ENCODE measurements around the gene ARF3. TPM values are rescaled to one million over a fixed set of nuclear protein-coding genes. Genes with fewer than 3 reads are reported as not detected.
A peak's percentile ranks its signal among the peaks of the same experiment; 100 is the strongest.

The ARF3 gene
- total and polyA plus RNA-seq, 2 of the 13 experiments (the other 11 are each of a cell fraction or from before 2014, with no cell fraction given): 53.8 to 57.9 TPM

DNA sequence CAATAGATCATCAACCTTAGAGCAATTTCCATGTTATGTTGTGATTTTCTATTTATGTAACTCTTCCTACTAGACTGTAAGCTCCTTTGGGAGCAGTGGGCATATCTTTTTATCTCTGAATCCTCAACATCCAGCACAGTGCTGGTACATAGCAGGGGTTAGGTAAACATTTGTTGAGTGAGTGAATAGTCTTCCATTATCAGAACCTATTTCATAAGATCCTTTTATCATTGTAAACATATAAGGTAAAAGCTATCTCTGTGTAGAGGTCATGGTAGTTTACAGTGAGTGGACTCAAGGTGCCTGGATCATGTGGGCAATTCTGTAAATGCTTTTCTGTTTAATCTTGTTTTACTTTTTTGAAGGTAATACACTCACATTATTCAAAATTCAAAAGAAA, 47.1 kb downstream of the ARF3 start (continued):
- TF ChIP-seq ZNF335 (CRISPR knock-in tag; IDR thresholded peaks at IDR 0.05) (peak; percentile 79), CCAR2 (optimal IDR thresholded peaks at IDR 0.05; ENCODE audit: low read depth, low read length) (no peak), ZNF446 (CRISPR knock-in tag; IDR thresholded peaks at IDR 0.05) (no peak), ZNF720 (CRISPR knock-in tag; IDR thresholded peaks at IDR 0.05) (no peak), ZNF121 (CRISPR knock-in tag; IDR thresholded peaks at IDR 0.05) (no peak), ZNF441 (CRISPR knock-in tag; IDR thresholded peaks at IDR 0.05; ENCODE audit: borderline replicate concordance) (no peak), RFX5 (IDR thresholded peaks at IDR 0.05; ENCODE audit: low read depth, low read length) (no peak), SMAD1 (CRISPR knock-in tag; IDR thresholded peaks at IDR 0.05; ENCODE audit: borderline replicate concordance, low read depth) (no peak), SYNCRIP (IDR thresholded peaks at IDR 0.05; ENCODE audit: insufficient read depth, low read depth, low read length) (no peak), ZNF460 (CRISPR knock-in tag; IDR thresholded peaks at IDR 0.05; ENCODE audit: borderline replicate concordance) (no peak), PBX3 (CRISPR knock-in tag; IDR thresholded peaks at IDR 0.05; ENCODE audit: borderline replicate concordance) (no peak), ZSCAN5A (CRISPR knock-in tag; IDR thresholded peaks at IDR 0.05; ENCODE audit: borderline replicate concordance) (peak; percentile 62; the same call in 1 of the 2 replicates), MIER3 (CRISPR knock-in tag; IDR thresholded peaks at IDR 0.05; ENCODE audit: borderline replicate concordance) (peak; percentile 88; the same call in 1 of the 2 replicates), ZC3H4 (CRISPR knock-in tag; IDR thresholded peaks at IDR 0.05; ENCODE audit: borderline replicate concordance) (no peak), SP4 (CRISPR knock-in tag; IDR thresholded peaks at IDR 0.05) (no peak), POLR2A (IDR thresholded peaks at IDR 0.05; ENCODE audit: insufficient read depth in 1 of 2, low read depth in 2 of 2, low read length in 2 of 2) (no peak), MEIS2 (CRISPR knock-in tag; IDR thresholded peaks at IDR 0.05) (no peak), SMAD3 (CRISPR knock-in tag; IDR thresholded peaks at IDR 0.05) (peak; percentile 96), YEATS2 (CRISPR knock-in tag; IDR thresholded peaks at IDR 0.05; ENCODE audit: borderline replicate concordance) (peak; percentile 65; the same call in 1 of the 2 replicates), AGO2 (optimal IDR thresholded peaks at IDR 0.05; ENCODE audit: low read depth, low read length) (no peak), E2F2 (CRISPR knock-in tag; IDR thresholded peaks at IDR 0.05; ENCODE audit: borderline replicate concordance) (no peak), NFKBIZ (CRISPR knock-in tag; IDR thresholded peaks at IDR 0.05) (peak; percentile 66; the same call in 1 of the 2 replicates), FOSL1 (CRISPR knock-in tag; IDR thresholded peaks at IDR 0.05; ENCODE audit: borderline replicate concordance) (peak; percentile 39; the same call in 1 of the 2 replicates), ZNF207 (IDR thresholded peaks at IDR 0.05; ENCODE audit: borderline replicate concordance) (no peak), GLI4 (CRISPR knock-in tag; IDR thresholded peaks at IDR 0.05; ENCODE audit: borderline replicate concordance) (no peak)
- TF ChIP-seq, protein P1, sequence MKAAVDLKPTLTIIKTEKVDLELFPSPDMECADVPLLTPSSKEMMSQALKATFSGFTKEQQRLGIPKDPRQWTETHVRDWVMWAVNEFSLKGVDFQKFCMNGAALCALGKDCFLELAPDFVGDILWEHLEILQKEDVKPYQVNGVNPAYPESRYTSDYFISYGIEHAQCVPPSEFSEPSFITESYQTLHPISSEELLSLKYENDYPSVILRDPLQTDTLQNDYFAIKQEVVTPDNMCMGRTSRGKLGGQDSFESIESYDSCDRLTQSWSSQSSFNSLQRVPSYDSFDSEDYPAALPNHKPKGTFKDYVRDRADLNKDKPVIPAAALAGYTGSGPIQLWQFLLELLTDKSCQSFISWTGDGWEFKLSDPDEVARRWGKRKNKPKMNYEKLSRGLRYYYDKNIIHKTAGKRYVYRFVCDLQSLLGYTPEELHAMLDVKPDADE (CRISPR knock-in tag; IDR thresholded peaks at IDR 0.05): no peak
- TF ChIP-seq, protein P2, sequence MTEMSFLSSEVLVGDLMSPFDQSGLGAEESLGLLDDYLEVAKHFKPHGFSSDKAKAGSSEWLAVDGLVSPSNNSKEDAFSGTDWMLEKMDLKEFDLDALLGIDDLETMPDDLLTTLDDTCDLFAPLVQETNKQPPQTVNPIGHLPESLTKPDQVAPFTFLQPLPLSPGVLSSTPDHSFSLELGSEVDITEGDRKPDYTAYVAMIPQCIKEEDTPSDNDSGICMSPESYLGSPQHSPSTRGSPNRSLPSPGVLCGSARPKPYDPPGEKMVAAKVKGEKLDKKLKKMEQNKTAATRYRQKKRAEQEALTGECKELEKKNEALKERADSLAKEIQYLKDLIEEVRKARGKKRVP (CRISPR knock-in tag; IDR thresholded peaks at IDR 0.05): peak in 1 of 2 experiments; percentile 74; a peak in 2 of 4 replicates

Measured in HepG2 (cell line).